ELF-1 (cell line): ENCODE data around the gene UBE2E2.

Source experiments
- DNase-seq: peaks from one replicate; pipeline ENCODE4 v3.0.0-alpha.2; 2016; ENCODE audit warnings: low read depth, low spot score

Gene UBE2E2

DNA sequence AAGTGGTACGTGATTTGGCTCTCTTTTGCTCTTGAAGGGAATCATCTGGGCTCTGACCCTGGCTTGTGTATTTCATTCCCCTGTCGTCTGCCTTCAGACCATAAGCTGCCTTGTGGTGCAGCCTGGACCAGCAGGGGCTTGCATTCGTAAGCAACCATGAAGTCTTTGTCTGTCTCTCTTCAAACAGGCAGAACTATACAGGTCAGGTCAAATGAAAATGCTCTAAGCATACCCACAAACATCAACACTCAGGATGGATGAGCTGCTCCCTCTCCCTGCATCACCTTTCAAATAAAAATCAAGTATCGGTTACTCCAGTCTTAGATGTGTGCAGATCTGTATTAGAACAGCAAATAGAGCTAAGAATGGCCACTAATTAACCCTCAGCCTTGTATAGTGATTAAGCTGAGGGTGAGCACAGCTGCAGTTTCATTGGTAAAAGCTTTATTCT, 334.0 kb downstream of the UBE2E2 start:
- DNase-seq, result peak; percentile 22

DNA sequence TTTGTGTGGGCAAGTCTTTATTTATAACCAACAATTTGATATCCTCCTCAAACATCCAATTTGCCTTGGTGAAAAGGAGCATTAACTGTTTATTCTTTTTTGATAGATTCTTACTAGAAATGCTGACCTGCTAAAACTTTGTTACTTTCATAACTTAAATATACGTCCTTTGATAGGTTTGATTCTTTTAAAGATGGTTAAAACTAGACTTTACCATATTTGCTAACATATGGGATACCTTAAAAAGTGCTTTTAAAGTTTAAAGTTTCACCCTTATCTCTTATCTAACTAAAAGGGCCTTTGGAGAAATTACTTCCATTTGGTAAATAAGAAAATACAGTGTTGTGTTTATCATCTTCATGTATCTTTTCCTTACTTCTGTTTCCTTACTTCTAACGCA, 336.1 kb downstream of the UBE2E2 start:
- no peak for DNase-seq

DNA sequence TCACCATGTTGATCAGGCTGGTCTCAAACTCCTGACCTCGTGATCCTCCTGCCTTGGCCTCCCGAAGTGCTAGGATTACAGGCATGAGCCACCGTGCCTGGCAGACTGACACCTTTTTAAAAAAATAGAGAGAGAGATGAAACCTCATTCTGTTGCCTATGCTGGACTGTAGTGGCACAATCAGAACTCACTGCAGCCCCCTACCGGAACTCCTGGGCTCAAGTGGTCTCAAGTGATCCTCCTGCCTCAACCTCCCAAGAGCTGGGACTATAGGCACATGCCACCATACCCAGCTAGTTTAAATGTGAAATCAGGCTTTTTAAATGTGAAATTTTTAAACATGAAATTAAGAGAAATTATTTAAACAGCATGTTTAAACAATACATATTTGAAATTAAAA, 337.5 kb downstream of the UBE2E2 start:
- no peak for DNase-seq

DNA sequence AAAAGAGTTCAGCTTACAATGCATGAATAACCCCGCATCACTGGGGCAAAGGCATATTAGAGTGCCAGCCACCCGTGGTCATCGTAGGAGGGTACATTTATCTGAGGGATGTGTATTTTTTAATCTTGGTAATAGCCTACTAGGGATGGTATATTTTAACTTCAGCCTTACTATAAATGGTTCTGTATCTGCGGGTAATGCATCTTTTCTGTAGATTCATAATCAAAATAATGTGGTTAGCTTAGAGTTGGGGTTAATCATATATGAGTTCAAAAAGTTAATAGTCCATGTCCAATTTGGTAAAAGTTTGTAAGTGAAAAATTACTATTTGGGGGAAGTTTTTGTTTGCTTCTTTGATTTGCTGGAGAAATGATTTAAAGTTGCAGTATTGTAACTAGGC, 339.0 kb downstream of the UBE2E2 start:
- no peak for DNase-seq

DNA sequence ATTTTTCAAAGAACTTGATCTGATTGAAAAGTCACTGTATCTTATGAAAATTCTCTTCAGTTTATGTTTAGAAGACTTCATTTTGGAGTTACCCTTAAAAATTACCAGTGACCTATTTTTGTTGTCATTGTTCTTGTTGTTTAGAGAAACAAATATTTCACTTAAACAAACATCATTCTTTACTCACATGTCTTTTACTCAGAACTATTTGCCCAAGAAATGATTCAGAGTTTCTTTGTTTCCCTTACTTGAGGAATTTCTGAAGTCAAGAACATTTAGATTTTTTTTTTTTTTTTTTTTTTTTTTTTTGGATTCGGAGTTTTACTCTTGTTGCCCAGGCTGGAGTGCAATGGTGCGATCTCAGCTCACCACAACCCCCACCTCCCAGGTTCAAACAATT, 343.1 kb downstream of the UBE2E2 start:
- no peak for DNase-seq

DNA sequence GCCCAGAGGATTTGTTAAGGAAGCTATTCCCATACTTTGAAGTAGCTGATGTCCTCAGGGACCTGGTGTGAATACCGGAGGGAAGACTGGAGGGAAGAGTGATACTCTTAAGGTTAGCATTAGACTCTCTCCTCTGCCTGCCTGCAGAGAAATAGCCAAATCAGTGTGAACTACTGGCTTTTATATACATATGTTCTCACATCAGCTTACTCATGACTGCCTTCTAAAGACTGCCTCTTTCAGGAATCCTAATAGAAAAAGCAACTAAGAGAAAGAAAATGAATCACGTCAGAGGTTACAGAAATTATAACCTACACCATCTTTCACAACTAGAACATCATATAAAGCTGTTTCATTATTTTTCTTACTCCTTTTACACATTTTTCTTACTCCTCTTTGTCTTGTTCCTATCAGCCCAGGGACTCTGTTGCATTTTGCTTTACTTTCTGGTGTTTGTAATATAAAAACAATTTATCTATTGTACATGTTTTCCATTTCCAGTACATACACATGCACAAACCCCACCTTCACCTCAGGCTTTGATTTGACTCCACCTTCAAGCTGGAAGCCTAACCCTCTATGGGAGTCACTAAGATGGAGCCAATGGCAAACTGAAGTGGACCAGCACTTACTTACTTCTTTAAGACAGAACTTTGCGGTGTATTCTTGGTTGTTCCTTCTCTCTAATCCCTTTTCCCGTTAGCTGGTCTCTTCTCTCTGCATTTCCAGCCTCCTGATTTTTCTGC, 345.0 kb downstream of the UBE2E2 start:
- DNase-seq, result no peak

DNA sequence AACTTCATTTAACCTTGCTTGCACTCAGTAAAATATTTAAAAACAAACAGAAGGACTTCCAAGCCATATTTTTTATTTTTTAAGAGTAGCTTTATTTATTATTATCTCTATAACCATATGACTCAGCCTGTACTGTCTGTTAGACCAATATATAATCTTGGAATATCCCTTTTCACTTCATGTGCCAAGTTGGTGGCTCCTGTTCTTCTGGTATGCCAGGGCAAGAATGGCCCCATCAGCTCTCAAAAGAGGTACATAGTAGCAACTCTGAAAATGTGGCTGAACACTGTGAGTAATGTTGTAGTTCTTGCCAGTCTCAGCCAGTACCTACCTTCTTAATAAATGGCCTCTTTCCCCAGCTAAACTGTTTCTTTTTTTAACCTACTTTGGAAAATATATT, 345.6 kb downstream of the UBE2E2 start:
- DNase-seq, result no peak

DNA sequence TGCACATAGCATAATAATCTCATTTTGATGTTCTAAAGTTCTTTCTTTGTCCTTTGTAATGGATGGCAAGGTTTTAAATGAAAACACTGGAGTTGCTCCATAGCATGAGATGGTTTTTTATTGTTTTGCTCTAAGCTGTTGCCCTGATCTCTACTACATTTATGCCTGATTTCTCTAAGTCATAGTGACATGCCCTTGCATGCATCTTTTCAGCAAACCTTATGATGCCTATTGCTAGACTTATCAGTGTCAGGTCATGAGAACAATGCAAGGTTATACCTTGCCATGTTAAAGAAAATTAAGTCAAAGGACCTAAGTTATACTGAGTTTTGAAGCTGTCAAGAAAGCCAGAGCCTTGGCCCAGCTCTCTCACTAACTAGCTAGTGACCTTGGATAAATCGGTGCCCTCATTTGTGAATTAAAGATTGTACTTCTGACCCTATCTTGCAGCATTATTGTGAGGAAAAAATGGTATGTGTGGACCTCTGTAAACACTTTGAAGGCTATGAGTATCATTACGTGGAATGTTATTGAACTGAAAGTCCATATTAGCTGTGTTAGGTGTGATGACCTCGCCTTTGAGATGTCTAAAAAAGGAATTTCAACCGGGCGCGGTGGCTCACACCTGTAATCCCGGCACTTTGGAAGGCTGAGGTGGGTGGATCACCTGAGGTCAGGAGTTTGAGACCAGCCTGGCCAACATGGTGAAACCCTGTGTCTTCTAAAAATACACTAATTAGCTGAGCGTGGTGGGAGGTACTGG, 346.2 kb downstream of the UBE2E2 start:
- no peak for DNase-seq

DNA sequence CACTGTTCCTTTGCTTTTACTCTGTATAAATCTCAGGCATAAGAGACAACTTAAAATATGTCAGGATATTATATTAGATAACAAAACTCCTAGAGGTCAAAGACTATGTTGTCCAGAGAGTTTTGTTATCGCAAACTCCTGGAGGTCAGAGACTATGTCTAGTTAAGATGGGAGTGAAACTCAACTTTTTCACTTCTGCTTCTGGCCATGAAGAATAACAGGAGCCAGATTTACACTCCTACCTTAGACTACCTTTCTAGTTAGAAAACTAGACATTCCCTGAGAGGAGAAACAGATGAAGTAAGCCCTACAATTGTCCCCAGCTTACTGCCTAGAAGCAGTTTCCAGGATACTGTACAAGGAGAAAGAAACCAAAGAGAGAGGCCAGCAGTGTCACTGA, 347.3 kb downstream of the UBE2E2 start:
- DNase-seq, result no peak

DNA sequence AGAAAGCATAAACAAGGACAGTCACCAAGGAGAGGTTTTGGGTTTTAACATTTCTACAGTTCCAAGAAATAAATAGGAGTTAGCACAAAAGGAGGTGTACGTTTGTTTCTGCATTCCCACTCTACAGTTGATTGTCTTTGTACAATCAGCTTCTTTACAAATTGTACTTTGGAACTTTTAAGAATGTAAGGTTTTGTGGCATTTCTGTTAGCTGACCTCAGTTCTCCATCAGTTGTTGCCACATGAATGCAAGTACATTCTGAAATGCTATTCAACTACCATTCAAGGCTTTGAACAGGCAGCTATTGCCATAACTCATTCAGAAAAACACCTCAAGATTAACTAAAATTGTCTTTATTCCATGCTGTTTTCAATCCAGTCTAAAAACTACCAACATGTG, 349.4 kb downstream of the UBE2E2 start:
- no peak for DNase-seq

DNA sequence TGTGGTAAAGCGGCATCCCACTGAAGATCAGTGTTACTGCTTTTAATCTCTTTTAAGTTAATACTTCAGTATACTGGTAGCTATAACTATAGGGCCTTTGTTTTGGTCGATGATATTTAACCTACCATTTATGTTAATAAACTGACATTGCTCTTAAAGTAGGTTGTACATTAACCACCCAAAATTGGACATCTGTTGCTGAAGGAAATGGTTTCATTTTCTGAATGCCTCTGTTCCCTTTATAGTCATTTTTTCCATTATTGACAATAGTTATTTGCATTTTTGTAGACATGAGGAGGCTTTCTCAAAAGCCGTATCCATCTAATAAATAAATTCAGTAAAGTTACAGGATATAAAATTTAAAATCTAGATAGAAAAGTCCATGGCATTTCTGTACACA, 350.2 kb downstream of the UBE2E2 start:
- no peak for DNase-seq

DNA sequence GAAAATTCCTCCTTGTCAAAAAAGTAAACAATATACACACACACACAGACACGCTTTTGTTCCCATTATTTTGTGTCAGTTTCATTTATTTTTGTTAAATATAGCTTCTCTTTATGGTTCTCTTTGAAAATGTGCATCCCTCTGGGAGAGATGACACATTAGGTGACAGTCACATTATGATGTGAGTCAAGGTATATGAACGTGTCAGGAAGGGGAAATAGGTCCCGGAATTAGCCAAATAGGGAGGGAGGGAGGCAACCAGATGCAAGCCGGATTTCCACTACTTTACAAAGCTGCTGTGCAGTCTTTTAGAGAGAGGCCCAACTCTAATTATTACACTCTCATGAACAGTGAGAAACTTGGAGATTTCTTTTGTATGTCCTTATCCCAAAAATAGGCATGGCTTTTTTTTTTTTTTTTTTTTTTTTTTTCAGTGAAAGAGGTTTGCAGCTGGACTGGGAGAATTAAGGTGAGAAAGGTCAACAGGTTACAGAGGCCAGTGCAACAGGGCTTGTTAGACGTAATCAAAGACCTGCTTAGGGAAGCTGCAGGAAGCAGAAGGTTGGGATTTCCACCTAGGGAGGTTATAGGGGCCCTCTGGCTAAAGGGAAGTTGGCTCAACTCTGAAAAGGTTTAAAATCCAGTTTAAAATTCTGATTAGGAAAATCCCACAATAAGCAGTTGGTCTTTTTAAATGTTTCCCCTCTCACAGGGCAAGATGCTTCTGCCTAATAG, 362.1 kb downstream of the UBE2E2 start:
- DNase-seq, result no peak

DNA sequence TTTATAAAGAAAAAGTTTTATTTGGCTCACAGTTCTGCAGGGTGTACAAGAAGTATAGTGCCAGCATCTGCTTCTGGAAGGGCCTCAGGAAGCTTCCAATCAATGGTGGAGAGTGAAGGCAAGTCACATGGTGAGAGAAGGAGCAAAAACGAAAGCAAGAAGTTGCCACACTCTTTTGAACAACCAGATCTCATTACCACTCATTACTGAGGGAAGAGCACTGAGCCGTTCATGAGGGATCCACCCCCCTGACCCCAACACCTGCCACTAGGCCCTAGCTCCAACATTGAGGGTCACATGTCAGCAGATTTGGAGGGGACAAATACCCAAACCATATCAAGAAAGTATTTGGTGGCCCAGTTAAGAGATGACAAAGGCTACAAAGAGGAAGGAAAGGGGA, 363.4 kb downstream of the UBE2E2 start:
- DNase-seq, result no peak

DNA sequence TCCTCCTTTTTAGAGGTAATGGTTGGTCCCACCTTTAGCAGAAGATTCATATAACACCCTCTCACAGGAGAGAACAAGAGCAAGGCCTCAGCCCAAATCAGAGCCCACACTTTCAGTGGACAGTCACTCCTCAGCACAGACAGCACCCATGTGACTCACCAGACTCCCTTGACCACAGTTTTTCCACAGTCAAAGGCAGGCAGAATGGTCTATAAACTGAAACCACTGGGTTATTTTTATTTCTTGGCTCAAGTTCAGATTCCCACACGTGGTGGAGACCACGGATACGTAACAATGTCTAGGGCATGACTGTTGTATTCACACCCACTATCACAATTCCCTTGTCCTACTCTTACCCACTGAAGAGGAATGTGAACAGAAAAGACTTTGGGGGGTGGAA, 364.8 kb downstream of the UBE2E2 start:
- no peak for DNase-seq

DNA sequence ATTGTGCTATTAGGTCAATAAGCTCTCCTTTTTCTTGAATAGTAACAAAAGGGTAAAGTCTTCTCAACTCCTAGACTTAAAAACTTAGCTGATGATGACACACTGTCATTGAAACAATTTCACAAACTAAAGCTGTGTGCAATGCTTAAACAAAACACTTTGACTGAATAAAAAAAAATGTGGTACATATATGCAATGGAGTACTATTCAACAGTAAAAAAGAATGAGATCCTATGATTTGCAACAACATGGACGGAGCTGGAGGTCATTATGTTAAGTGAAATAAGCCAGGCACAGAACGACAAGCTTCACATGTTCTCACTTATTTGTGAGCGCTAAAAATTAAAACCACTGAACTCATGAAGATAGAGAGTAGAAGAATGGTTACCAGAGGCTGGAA, 370.7 kb downstream of the UBE2E2 start:
- DNase-seq, result no peak

DNA sequence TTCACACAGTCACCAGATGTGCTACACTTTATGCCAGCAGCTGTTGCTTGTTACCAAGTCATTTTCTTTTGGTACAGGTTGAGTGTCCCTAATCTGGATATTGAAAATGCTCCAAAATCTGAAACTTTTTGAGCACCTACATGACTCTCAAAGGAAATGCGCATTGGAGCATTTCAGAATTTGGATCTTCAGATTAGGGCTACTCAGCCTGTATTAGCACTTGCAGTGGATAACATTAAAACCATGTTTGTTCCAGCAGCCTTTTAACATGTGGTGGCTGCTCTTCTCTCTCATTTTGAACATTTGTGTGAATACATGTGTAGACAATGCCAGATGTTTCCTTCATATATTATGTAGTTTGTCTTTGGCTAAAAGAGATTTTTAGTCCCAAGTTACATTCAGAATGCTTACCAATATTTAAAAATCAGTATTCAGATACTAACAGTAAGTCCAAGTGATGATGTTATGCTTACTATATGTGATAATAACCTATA, 371.7 kb downstream of the UBE2E2 start:
- no peak for DNase-seq

DNA sequence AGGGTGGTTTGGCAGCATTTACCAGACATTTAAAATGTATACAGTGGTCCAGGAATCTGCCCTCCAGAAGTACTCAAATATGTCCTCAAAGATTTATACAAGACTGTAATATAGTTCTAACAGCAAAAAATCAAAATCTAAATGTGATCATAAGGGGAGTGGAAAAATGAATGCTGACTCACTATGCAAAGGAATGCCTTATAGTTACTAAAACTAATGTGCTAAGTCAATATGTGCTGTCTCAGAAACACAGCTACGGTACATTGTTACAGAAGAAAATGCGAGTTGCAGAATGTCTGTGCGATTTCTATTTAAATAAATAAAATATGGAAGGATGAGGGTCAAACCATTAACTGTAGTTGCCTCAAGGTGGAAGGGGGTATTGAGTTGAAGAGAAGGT, 372.6 kb downstream of the UBE2E2 start:
- no peak for DNase-seq

DNA sequence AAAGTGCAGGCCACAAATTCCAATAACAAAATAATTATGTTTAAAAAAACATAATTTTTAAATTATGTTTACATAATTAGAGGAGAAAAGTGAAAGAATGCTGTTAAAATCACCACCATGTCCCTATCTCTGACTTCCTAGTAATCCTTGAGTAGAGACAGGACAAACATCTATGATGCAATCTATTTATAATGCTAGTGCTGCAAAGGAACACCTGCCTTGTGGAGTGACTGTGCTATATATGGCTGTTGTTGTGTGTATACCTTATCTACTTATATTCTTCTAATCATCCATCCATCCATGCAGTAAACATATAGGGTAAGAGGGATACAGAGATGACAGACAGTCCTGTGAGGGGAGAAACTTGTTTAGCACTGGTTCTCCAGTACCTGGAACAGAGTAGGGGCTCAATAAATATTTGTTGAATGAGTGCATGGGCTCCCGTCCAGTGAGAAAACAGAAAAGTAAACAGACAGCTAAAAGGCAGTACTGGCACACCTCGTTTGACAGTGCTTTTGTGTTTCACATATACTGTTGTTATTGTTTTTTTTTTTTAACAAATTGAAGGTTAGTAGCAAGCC, 373.3 kb downstream of the UBE2E2 start:
- DNase-seq, result no peak

DNA sequence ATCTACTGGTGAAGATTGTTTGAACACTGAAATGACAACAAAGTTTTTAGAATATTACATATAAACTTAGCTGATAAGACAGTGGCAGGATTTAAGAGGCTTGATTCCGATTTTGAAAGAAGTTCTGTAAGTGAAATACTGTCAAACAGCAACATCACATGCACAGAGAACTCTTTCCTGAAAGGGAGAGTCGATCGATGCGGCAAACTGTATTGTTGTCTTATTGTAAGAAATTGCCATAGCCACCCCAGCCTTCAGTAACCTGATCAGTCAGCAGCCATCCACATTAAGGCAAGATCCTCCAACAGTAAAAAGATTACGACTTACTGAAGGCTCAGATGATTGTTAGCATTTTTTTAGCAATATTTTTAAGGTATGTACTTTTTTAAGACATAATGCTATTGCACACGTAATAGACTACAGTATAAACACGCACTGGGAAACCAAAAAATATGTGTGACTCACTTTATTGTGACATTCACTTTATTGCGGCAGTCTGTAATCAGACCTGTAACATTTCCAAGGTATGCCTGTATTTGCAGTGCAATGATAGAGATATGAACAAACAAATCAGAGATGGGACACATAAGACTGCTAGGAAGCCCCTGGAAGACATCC, 377.1 kb downstream of the UBE2E2 start:
- DNase-seq, result no peak

DNA sequence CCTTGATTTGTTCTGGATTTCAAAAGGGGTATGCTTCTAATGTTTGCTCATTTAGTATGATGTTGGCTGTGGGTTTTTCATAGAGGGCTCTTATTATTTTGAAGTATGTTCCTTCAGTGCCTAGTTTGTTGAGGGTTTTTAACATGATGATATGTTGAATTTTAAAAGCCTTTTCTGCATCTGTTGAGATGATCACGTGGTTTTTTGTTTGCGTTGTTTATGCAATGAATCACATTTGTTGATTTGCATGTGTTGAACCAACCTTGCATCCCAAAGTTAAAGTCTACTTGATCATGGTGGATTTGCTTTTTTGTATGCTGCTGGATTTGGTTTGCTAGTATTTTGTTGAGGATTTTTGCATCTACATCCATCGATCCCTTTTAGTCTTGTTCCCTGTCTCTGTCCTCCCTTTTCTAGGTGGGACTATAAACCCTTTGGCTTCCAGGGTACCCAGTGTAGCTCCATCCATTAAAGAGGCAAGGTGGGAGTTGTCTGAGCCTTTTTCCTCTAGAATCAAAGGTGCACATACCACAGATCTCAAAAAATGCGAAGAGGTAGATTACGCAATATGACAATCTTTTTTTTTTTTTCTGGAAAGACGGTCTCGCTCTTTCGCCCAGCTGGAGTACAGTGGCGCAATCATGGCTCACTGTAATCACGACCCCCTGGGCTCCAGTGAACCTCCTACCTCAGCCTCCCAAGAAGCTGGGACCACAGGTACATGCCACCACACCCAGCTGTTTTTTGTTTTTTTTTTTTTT, 381.0 kb downstream of the UBE2E2 start:
- no peak for DNase-seq

DNA sequence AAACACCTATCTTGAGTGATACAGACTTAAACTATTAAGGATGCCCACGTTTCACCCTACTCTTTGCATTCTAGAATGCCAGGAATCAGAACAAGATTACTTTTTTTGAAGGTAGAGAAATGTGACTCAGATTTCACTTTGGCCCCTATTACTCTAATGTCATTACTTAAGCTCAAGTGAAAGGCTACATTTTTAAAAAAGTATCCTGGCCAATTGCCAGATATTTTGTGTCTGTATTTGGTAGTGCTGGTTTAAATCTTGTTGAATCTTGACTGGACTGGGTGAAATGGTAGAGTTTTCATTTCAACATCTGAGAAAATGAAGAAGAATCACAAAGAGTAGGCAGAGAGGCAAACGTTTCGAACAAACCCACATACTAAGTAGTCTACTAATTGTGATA, 384.4 kb downstream of the UBE2E2 start:
- DNase-seq, result no peak
